ENCODE measurements around the gene IL19. TPM values are rescaled to one million over a fixed set of nuclear protein-coding genes. Genes with fewer than 3 reads are reported as not detected.

The IL19 gene
- total and polyA plus RNA-seq, 2 donors (not counting 3 experiments of a cell fraction or from before 2014, with no cell fraction given): not detected

DNA sequence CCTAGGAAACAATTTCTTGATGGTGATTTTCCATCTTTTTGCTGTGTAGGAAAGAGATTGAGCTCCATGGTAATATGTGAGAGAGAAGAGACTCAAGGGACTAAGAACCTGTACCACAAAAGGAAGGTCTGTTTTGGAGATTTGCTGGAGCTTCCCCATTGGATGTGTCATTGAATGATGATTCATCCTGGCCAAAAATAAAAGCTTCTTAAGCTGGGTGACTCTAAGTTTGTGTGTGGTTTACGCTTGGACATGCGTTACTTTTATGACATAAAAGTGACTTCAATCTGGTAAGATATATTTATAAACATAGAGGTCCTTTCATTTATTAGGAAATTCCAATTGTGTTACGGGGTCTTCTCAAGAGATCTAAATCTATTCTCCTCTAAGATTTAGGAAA lies 17.4 kb upstream of the IL19 start:
- no peaks in the 10 kb centered on the region for H3K36me3 ChIP-seq (ENCODE audit: control insufficient read depth in 2 of 2, extremely low read depth in 1 of 2, insufficient read depth in 2 of 2, low read length in 2 of 2)
- H3K4me1 ChIP-seq (ENCODE audit: control insufficient read depth, extremely low read depth, insufficient read depth, low read length): no peaks in the 10 kb centered on the region
- dilution Hi-C loops (cut with MboI; ENCODE audit: extremely low pct_ligation_motif_present, low sequenced_read_pairs): no loop called here
- no peak overlapping the region for H3K27ac ChIP-seq (ENCODE audit: insufficient read depth, low read depth, low read length)
- no peak overlapping the region for H3K4me3 ChIP-seq (replicated peaks in 1 of 3; ENCODE audit: insufficient read depth in 1 of 3, low read depth in 1 of 3, low read length in 3 of 3)
- intact Hi-C loops (cut with micrococcal nuclease): no loop called here
- DNase-seq (ENCODE audit: low read depth, low spot score): no peak
- no TSS peak for BruUV-seq (replicated peaks)
- H3K9ac ChIP-seq (replicated peaks; ENCODE audit: extremely low read depth, insufficient read depth, low read length): no peak overlapping the region
- H3K79me2 ChIP-seq (ENCODE audit: control insufficient read depth, insufficient read depth, low read length): no peaks in the 10 kb centered on the region
- CTCF ChIA-PET: interaction anchor here (0.7 kb wide), 1 partner anchor 189 kb away, joined by 3 read pairs; no protein-coding TSS in a partner anchor
- TF ChIP-seq MYC (IDR thresholded peaks at IDR 0.05; ENCODE audit: low read depth, low read length) (no peak), GATA2 (IDR thresholded peaks at IDR 0.05; ENCODE audit: insufficient read depth, insufficient read length, low read depth, low read length) (no peak), FOS (IDR thresholded peaks at IDR 0.05; ENCODE audit: borderline replicate concordance, insufficient read depth, low read length) (no peak), POLR2AphosphoS5 (IDR thresholded peaks at IDR 0.05; ENCODE audit: insufficient read depth, low read depth, low read length) (no peak), JUN (IDR thresholded peaks at IDR 0.05; ENCODE audit: borderline replicate concordance, insufficient read depth, insufficient read length, low read depth) (no peak), EZH2 (IDR thresholded peaks at IDR 0.05; ENCODE audit: borderline replicate concordance, low read depth, low read length, severe bottlenecking) (no peak), POLR2A (IDR thresholded peaks at IDR 0.05; ENCODE audit: low read depth, low read length) (no peak)
- TF ChIP-seq, protein P1, sequence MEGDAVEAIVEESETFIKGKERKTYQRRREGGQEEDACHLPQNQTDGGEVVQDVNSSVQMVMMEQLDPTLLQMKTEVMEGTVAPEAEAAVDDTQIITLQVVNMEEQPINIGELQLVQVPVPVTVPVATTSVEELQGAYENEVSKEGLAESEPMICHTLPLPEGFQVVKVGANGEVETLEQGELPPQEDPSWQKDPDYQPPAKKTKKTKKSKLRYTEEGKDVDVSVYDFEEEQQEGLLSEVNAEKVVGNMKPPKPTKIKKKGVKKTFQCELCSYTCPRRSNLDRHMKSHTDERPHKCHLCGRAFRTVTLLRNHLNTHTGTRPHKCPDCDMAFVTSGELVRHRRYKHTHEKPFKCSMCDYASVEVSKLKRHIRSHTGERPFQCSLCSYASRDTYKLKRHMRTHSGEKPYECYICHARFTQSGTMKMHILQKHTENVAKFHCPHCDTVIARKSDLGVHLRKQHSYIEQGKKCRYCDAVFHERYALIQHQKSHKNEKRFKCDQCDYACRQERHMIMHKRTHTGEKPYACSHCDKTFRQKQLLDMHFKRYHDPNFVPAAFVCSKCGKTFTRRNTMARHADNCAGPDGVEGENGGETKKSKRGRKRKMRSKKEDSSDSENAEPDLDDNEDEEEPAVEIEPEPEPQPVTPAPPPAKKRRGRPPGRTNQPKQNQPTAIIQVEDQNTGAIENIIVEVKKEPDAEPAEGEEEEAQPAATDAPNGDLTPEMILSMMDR (IDR thresholded peaks at IDR 0.05; ENCODE audit: extremely low read depth in 1 of 2, insufficient read depth in 1 of 2, low read depth in 1 of 2, low read length in 2 of 2): no peak
- TF ChIP-seq, protein P2, sequence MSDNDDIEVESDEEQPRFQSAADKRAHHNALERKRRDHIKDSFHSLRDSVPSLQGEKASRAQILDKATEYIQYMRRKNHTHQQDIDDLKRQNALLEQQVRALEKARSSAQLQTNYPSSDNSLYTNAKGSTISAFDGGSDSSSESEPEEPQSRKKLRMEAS (IDR thresholded peaks at IDR 0.05; ENCODE audit: insufficient read depth, insufficient read length): no peak
- POLR2A ChIA-PET: no interaction called here
- no peaks in the 10 kb centered on the region for H3K9me3 ChIP-seq (replicated peaks; ENCODE audit: control insufficient read depth, insufficient read depth, low read length)
- peaks cover 8 to 16% of the 10 kb centered on the region in 2 experiments for H3K27me3 ChIP-seq (ENCODE audit: control insufficient read depth in 2 of 2, insufficient read depth in 2 of 2, low read length in 2 of 2)
- H2AFZ ChIP-seq (ENCODE audit: low read depth, low read length): no peak overlapping the region
- H4K20me1 ChIP-seq (replicated peaks; ENCODE audit: control insufficient read depth, extremely low read depth, insufficient read depth, low read length): no peaks in the 10 kb centered on the region
- H3K4me2 ChIP-seq (ENCODE audit: insufficient read depth, low read length): no peak overlapping the region
- H3K9me1 ChIP-seq (replicated peaks; ENCODE audit: control insufficient read depth, extremely low read depth, insufficient read depth, low read length): no peaks in the 10 kb centered on the region
- no peak for FAIRE-seq

All from endothelial cell of umbilical vein (primary cell).